Brain microvascular endothelial cell (primary cell): Measurements from ENCODE around the gene KLHL9.
"Not testable (repeated sequence)": the region's sequence is repeated elsewhere in the genome, so short reads cannot be mapped to it uniquely, and the experiment has no call there.

Source experiments
- DNase-seq: peaks from one replicate; pipeline ENCODE4 v3.0.0-alpha.2; 2020
- H3K27ac ChIP-seq: fragments of 250-450 bp; sonication (Bioruptor Pico); 2 replicates; pipeline ENCODE4 v1.5.1; 2020; ENCODE audit warnings: mild to moderate bottlenecking, moderate library complexity
- H3K27me3 ChIP-seq: fragments of 250-450 bp; sonication (Bioruptor Pico); replicated peaks from 2 replicates; pipeline ENCODE4 v1.5.1; 2020; ENCODE audit warnings: mild to moderate bottlenecking
- H3K36me3 ChIP-seq: fragments of 250-450 bp; sonication (Bioruptor Pico); replicated peaks from 2 replicates; pipeline ENCODE4 v1.5.1; 2020; ENCODE audit warnings: mild to moderate bottlenecking
- H3K4me3 ChIP-seq: 2 replicates; pipeline ENCODE4 v1.5.1; 2011; ENCODE audit warnings: low read depth, mild to moderate bottlenecking, control low read depth, low read length, moderate library complexity
- in situ Hi-C: cut with HindIII; loops from 2 replicates; pipeline ENCODE4 v1.10.0; 2017; ENCODE audit warnings: low sequenced_read_pairs, low pct_ligation_motif_present
- TF ChIP-seq, protein P1 (sequence below): IDR thresholded peaks from 2 replicates; pipeline ENCODE4 v1.5.1; 2011; ENCODE audit warnings: low read depth, mild to moderate bottlenecking, moderate library complexity, low read length, control low read depth, inconsistent platforms; ENCODE audit errors: missing control alignments

Gene KLHL9, protein sequence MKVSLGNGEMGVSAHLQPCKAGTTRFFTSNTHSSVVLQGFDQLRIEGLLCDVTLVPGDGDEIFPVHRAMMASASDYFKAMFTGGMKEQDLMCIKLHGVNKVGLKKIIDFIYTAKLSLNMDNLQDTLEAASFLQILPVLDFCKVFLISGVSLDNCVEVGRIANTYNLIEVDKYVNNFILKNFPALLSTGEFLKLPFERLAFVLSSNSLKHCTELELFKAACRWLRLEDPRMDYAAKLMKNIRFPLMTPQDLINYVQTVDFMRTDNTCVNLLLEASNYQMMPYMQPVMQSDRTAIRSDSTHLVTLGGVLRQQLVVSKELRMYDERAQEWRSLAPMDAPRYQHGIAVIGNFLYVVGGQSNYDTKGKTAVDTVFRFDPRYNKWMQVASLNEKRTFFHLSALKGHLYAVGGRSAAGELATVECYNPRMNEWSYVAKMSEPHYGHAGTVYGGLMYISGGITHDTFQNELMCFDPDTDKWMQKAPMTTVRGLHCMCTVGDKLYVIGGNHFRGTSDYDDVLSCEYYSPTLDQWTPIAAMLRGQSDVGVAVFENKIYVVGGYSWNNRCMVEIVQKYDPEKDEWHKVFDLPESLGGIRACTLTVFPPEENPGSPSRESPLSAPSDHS

DNA sequence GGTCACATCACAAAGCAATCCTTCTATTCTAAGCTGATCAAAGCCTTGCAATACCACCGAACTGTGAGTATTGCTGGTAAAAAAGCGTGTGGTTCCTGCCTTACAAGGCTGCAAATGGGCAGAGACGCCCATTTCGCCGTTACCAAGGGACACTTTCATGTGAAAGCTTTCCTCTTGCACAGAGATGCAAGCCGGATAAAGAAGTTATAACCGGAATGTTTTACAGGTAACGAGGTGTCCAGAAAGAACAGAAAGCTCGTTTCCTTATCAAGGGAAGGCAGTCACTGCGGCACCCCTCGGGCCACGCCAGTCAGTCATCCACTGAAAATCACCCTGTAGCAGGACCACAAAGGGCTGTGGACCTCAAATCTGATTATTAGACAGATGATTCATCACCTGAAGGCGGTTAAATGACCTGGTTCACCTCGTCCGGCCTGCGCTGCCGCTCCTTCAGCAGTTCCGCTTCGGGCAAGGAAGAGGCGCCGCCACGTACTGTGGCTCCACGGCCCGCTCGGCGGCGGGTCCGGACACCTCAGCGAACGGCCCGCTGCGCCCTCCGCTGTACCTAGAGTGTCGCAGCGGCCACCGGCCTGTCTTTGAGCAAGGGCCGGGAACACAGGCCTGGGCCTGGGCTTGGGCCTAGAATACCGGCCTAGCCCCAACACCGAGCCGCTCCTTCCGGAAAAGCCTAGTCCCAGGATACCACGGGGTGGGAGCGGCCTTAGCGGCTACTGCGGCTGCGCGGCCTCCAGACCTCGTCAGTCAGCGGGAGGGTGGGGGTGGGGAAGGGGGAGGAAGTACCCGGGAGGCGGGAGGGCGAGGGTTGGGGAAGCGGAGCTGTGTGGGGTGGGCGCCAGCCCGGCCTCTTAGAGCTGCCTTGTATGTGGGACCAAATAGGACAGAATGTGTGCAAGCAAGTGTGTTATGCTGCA lies at the start of gene KLHL9:
Gene KLHL9, minus strand, starts transcription at position 704 of the 932 bp plus-strand sequence. Its CDS starts 545 bp downstream, at position 159.
- TF ChIP-seq, protein P1, sequence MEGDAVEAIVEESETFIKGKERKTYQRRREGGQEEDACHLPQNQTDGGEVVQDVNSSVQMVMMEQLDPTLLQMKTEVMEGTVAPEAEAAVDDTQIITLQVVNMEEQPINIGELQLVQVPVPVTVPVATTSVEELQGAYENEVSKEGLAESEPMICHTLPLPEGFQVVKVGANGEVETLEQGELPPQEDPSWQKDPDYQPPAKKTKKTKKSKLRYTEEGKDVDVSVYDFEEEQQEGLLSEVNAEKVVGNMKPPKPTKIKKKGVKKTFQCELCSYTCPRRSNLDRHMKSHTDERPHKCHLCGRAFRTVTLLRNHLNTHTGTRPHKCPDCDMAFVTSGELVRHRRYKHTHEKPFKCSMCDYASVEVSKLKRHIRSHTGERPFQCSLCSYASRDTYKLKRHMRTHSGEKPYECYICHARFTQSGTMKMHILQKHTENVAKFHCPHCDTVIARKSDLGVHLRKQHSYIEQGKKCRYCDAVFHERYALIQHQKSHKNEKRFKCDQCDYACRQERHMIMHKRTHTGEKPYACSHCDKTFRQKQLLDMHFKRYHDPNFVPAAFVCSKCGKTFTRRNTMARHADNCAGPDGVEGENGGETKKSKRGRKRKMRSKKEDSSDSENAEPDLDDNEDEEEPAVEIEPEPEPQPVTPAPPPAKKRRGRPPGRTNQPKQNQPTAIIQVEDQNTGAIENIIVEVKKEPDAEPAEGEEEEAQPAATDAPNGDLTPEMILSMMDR = no peak
- no peaks in the 10 kb centered on the region for H3K36me3 ChIP-seq
- peak within 1 kb of the TSS; percentile 75 for H3K4me3 ChIP-seq
- DNase-seq = peak; percentile 87
- peak within 1 kb of the TSS; percentile 90 for H3K27ac ChIP-seq
- no peaks in the 10 kb centered on the region for H3K27me3 ChIP-seq
- in situ Hi-C loops = no loop called here

DNA sequence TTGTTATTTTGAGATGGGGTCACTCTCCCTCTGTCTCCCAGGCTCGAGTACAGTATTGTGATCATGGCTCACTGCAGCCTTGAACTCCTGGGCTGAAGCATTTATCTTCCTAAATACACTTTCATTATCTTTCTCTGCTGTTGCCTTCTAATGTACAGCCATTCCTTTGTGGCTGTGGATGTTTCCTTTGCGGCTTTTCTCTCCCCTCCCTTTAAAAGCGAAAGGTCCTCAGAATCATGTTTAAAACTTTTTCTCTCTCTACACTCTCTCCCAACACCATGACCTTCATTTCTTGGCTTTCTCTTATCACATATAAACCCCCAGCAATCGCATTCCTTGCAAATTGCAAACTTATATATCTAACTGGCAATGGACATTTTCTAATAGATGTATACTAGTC lies 48.4 kb upstream of the KLHL9 start:
- TF ChIP-seq, protein P1 = no peak
- no peak overlapping the region for H3K27ac ChIP-seq
- H3K4me3 ChIP-seq = no peak overlapping the region
- H3K27me3 ChIP-seq = no peaks in the 10 kb centered on the region
- DNase-seq = no peak
- H3K36me3 ChIP-seq = no peaks in the 10 kb centered on the region
- in situ Hi-C loops = no loop called here

DNA sequence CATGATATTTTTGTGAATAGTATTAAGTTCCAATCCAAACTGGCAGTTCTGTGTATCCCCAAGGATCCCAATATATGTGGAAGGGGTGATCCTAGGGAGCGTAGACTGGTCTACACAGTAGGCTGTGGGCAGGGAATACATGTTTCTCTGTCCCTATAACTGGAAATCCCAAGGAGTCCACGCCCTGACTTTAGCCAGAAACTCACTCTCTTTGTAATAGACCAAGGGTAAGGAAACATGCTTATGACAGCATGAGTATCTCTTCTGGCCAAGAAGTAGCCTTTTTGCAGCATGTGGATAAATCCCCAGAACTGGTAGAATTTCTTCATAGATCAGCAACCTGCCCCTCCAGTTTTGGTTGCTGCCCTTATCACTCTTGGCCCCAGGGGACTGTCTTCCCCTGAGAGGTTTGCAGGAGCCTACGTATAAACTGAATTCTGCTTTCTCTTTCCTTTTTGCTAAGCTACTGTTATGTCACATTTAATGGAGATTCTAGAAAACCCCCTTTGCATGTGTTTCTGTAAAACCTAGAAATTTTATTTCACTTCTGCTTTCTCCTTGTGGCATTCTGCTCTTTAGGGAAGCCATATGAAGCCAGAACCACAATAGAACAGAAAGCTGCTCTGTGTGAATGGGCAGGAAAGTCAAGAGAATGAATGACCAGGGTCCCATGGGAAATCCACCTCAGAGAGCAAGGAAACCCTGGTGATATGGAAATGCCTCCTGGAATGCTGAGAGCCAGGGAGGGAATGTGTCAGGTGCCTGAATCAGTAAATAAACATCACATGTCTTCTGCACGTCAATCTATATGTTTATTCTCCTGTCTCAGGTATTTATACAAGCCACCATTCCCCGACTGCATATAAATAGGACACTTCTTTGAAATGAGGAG lies 46.5 kb upstream of the KLHL9 start:
- H3K27me3 ChIP-seq = no peaks in the 10 kb centered on the region
- no peak for DNase-seq
- in situ Hi-C loops = no loop called here
- H3K4me3 ChIP-seq = no peak overlapping the region
- H3K36me3 ChIP-seq = no peaks in the 10 kb centered on the region
- TF ChIP-seq, protein P1 = no peak
- no peak overlapping the region for H3K27ac ChIP-seq

DNA sequence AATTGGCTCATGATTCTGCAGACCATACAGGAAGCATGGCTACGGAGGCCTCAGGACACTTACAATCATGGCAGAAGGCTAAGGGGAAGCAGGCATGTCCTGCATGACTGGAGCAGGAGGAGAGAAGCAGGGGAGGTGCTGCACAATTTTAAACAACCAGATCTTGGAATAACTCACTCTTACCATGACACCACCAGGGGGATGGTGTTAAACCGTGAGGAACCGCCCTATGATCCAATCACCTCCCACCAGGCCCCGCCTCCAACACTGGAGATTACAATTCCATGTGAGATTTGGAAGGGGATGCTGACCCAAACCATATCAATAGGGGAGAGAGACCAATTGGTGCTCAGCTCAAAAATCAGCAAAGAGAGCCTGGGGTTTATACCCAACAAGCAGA lies 36.3 kb upstream of the KLHL9 start:
- in situ Hi-C loops, H3K27ac ChIP-seq, H3K4me3 ChIP-seq, DNase-seq, H3K27me3 ChIP-seq, H3K36me3 ChIP-seq: not testable (repeated sequence)

DNA sequence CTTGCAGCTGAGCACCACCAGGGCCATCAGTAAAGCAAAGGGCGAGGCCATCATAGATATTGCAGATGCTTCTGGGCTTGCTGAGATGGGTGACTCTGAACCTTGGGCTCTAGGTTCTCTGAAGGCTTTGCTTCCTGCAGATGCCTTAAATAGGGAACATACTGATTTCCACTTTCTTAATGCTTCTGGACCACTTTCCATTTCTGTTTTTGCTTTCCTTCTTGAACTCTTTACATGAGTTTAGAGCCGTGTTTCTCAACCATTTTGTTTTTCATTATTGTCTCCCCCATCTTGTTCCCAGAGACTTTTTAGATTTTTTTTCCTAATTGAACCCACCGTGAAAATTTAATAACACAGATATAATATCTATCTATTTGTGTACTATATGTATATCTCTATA lies 32.8 kb upstream of the KLHL9 start, which contains the start of gene IFNA13:
Gene IFNA13, minus strand, starts transcription at position 101 of the 400 bp plus-strand sequence. Its CDS starts 47 bp downstream, at position 54.
- no peak within 1 kb of the TSS for H3K27ac ChIP-seq
- no peak for DNase-seq
- TF ChIP-seq, protein P1 = no peak
- no peaks in the 10 kb centered on the region for H3K27me3 ChIP-seq
- H3K4me3 ChIP-seq = no peak within 1 kb of the TSS
- no peaks in the 10 kb centered on the region for H3K36me3 ChIP-seq
- in situ Hi-C loops = no loop called here

DNA sequence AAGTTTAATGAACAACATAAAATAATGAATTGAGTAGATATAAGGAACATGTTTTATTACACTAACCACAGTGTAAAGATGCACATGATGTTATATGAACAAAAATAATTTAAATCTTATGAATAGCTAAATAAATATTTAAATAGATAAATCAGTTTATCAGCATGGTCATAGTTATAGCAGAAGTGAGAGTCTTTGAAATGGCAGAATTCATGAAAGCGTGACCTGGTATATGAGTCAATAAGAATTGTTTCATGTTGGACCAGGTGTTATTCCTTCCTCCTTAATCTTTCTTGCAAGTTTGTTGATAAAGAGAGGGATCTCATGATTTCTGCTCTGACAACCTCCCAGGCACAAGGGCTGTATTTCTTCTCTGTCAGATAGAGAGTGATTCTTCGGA lies 32.0 kb upstream of the KLHL9 start:
- DNase-seq, H3K27ac ChIP-seq, H3K36me3 ChIP-seq, H3K4me3 ChIP-seq, in situ Hi-C loops, H3K27me3 ChIP-seq: not testable (repeated sequence)
